GM19025 (cell line): ENCODE measurements around the gene NIT2.

Experiments used
- ATAC-seq: cut with Tn5 transposase; IDR thresholded peaks from one replicate; pipeline ENCODE4 v1.9.1; 2021; ENCODE audit warnings: mild to moderate bottlenecking, low read depth, moderate library complexity; ENCODE audit not compliant: unreplicated experiment

Gene NIT2

GRCh38 chr3:100395679-100396431, 61.3 kb downstream of the NIT2 start:
- ATAC-seq, result no peak

- no peak for ATAC-seq
Observed at GRCh38 chr3:100396967-100397366, 62.4 kb downstream of the NIT2 start.

GRCh38 chr3:100399341-100400071, 64.9 kb downstream of the NIT2 start:
- no peak for ATAC-seq

GRCh38 chr3:100400419-100400779, 65.8 kb downstream of the NIT2 start:
- peak; percentile 7 for ATAC-seq

- peak; percentile 86 for ATAC-seq
Observed at GRCh38 chr3:100400780-100401673, 66.5 kb downstream of the NIT2 start, which contains the start of the genes LNP1 and TOMM70. LNP1 (plus strand) TSS chr3:100401539; CDS start chr3:100429730, 28,191 bp downstream. TOMM70 (minus strand) TSS chr3:100401089; CDS start chr3:100400949, 140 bp downstream.

GRCh38 chr3:100401674-100402041, 67.1 kb downstream of the NIT2 start:
- ATAC-seq, result peak; percentile 13

GRCh38 chr3:100402256-100402655, 67.7 kb downstream of the NIT2 start:
- no peak for ATAC-seq

- ATAC-seq, result no peak
Observed at GRCh38 chr3:100402891-100403290, 68.3 kb downstream of the NIT2 start.

GRCh38 chr3:100403362-100404249, 69.0 kb downstream of the NIT2 start:
- no peak for ATAC-seq

GRCh38 chr3:100404250-100404548, 69.6 kb downstream of the NIT2 start:
- no peak for ATAC-seq

GRCh38 chr3:100407164-100407563, 72.6 kb downstream of the NIT2 start:
- no peak for ATAC-seq

- ATAC-seq, result no peak
Observed at GRCh38 chr3:100407977-100408532, 73.5 kb downstream of the NIT2 start.
